AG04450 (cell line): ENCODE results near the gene TXK. TPM values are rescaled to one million over a fixed set of nuclear protein-coding genes. Genes with fewer than 3 reads are reported as not detected.
A peak's percentile ranks its signal among the peaks of the same experiment; 100 is the strongest.

Source experiments
- CTCF ChIA-PET: fragments of 300-600, 350-600 bp; formaldehyde crosslinking; extraction: SDS; loops from one replicate; lab custom pipeline; 2022; ENCODE audit warnings: antibody characterized with exemption, inconsistent platforms; lab: Charles Lee
- POLR2A ChIA-PET: fragments of 350-600 bp; formaldehyde crosslinking; extraction: SDS; loops from one replicate; lab custom pipeline; 2021; ENCODE audit warnings: antibody characterized with exemption, inconsistent platforms; lab: Yijun Ruan, JAX
- DNase-seq: peaks from one replicate; pipeline ENCODE4 v3.0.0-alpha.2; 2011; ENCODE audit warnings: low read depth, low spot score
- H3K27ac ChIP-seq: one replicate; pipeline ENCODE4 v1.5.1; 2012; ENCODE audit warnings: low read depth, low read length, control low read depth
- H3K27me3 ChIP-seq: one replicate; pipeline ENCODE4 v1.6.0; 2012; ENCODE audit warnings: low read length; ENCODE audit not compliant: control insufficient read depth, insufficient read depth
- H3K4me3 ChIP-seq: 2 replicates; pipeline ENCODE4 v1.5.1; 2011; ENCODE audit warnings: mild to moderate bottlenecking, low read depth, low read length, control low read depth
- H3K9me3 ChIP-seq: 2 replicates; pipeline ENCODE4 v1.5.1; 2012; ENCODE audit warnings: low read length; ENCODE audit not compliant: control insufficient read depth, insufficient read depth
- polyA plus RNA-seq: library from polyadenylated mRNA; depleted of rRNA; stranded (reverse); fragments of >200 nt; gene quantifications from 2 replicates; pipeline ENCODE4 v1.2.3, GENCODE V29; 2011
- TF ChIP-seq, protein P1 (sequence below): IDR thresholded peaks from 2 replicates; pipeline ENCODE4 v1.5.1; 2011; ENCODE audit warnings: low read depth, low read length, control low read depth, inconsistent platforms

The TXK gene
- polyA plus RNA-seq, 1 experiment: not detected

DNA sequence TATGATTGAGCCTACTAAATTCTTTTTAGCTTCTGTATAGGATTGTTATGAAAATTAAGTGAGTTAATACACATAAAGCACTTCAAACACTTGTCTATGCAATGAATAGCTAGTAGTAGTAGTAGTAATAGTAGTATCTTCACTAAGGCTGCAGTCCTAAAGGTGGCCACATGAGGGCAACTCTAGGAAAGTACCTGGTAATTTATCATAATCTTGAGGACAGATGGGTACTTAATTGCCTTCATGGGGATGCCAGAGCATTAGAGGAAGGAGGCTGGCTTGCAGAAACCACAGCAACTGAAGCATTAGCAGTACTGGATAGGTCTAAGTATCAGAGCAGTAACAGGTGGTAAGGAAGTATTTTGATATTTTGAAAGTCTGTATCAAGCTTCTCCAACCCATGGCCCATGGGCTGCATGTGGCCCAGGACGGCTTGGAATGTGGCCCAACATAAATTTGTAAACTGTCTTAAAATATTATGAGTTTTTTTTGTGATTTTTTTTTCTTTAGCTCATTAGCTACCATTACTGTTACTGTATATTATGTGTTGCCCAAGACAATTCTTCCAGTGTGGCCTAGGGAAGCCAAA is 100.1 kb downstream of the TXK start:
- Histone ChIP-seq H3K9me3 (no peaks in the 10 kb centered on the region), H3K27me3 (no peaks in the 10 kb centered on the region), H3K27ac (no peak overlapping the region), H3K4me3 (no peak overlapping the region)
- POLR2A ChIA-PET: no interaction called here
- TF ChIP-seq, protein P1, sequence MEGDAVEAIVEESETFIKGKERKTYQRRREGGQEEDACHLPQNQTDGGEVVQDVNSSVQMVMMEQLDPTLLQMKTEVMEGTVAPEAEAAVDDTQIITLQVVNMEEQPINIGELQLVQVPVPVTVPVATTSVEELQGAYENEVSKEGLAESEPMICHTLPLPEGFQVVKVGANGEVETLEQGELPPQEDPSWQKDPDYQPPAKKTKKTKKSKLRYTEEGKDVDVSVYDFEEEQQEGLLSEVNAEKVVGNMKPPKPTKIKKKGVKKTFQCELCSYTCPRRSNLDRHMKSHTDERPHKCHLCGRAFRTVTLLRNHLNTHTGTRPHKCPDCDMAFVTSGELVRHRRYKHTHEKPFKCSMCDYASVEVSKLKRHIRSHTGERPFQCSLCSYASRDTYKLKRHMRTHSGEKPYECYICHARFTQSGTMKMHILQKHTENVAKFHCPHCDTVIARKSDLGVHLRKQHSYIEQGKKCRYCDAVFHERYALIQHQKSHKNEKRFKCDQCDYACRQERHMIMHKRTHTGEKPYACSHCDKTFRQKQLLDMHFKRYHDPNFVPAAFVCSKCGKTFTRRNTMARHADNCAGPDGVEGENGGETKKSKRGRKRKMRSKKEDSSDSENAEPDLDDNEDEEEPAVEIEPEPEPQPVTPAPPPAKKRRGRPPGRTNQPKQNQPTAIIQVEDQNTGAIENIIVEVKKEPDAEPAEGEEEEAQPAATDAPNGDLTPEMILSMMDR: peak; percentile 50
- DNase-seq: no peak
- CTCF ChIA-PET: interaction anchor here (0.7 to 2.9 kb wide), 8 partner anchors 16 to 112 kb away, joined by 3 to 10 read pairs (median 4); no protein-coding TSS in a partner anchor

DNA sequence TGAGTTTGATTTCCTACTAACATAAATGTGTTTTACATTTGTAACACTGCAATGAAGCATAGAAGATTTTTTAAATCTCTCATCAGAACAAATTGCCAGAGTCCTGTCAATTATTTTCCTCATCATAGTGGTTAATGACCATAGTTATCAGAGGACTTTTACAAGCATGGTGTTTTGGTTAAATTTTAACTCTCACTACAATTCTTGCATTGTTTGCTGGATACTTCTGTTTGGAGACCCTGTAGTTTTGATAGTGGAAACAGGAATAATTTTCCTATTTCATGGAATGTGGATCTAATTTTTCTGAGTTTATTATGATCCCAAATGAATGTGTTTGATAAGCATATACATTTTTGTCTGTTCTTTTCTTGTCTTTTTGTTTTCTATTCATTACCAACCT is 100.6 kb downstream of the TXK start:
- Histone ChIP-seq H3K9me3 (no peaks in the 10 kb centered on the region), H3K4me3 (no peak overlapping the region), H3K27ac (no peak overlapping the region), H3K27me3 (no peaks in the 10 kb centered on the region)
- DNase-seq: no peak
- ChIA-PET POLR2A (no interaction called here), CTCF (interaction anchor here (1.0 to 2.9 kb wide), 5 partner anchors 15 to 112 kb away, joined by 3 to 10 read pairs (median 5); no protein-coding TSS in a partner anchor)
- TF ChIP-seq, protein P1: no peak

DNA sequence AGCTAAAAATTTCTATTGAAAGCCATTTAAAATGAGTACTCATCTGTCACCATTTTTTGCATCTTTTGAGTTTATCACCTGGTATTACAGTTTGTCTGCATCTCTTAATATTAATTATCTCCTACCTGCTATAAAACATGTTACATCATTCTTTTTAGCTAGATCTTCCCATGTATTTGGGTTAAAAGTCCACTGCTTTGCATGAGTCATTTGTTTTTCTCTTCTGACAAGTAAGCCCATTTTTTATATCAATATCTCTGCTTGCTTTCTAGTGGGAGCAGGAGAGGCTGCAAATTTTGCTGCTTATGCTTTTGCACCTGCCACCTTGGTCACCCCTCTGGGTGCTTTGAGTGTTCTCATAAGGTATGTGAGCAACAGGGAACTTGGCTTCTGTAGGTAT is 101.3 kb downstream of the TXK start:
- no peak for DNase-seq
- TF ChIP-seq, protein P1: no peak
- POLR2A ChIA-PET: no interaction called here
- Histone ChIP-seq H3K4me3 (no peak overlapping the region), H3K9me3 (no peaks in the 10 kb centered on the region), H3K27me3 (no peaks in the 10 kb centered on the region), H3K27ac (no peak overlapping the region)
- CTCF ChIA-PET: no interaction called here

DNA sequence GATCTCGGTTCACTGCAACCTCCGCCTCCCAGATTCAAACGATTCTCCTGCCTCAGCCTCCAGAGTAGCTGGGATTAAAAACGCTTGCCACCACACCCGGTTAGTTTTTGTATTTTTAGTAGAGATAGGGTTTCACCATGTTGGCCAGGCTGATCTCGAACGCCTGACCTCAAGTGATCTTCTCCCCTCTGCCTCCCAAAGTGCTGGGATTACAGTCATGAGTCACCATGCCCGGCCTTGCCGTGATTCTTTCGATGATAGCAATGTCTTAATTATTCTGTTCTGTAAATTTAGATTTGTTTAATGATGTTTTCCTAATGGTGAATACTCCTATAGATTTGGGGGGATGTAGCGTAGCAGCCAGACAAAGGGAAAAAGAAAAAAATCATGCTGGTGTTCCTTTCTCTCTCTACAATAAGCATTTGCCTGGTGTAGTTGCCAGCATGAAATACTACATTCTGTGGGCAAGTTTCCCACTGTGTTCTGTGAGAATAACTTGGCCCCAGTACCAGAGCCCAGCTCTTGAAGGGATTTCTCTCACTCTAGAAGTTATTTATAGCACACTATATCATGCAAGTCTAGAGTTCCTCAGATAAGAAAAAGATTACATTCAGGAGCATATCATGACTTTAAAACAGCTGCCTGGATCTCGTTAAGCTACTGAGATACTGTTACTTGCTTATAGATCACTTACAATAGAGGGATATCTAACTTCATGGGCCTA is 102.1 kb downstream of the TXK start:
- no peak for DNase-seq
- ChIA-PET CTCF (no interaction called here), POLR2A (no interaction called here)
- Histone ChIP-seq H3K4me3 (no peak overlapping the region), H3K9me3 (no peaks in the 10 kb centered on the region), H3K27ac (no peak overlapping the region), H3K27me3 (no peaks in the 10 kb centered on the region)
- TF ChIP-seq, protein P1: no peak

DNA sequence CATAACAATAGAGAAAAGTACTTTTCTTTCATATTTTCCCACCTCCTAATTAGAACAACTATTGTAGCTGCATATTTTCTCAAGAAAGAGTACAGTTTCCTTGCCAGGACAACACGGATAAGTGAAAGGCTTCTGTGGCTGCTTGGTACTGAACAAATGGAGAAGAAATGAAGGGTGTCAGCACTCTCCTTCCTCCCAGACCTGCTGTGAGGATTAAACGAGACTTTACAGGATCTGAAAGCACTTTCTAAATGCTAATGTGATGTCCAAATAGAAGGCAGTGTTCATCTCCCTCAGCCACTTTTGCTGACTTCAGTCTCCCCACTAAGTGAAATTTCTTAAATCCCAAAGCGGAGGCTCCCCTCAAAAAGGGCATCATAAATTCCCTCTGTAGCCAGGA is 103.6 kb downstream of the TXK start:
- POLR2A ChIA-PET: no interaction called here
- CTCF ChIA-PET: no interaction called here

More for the DNA sequence above, 103.6 kb downstream of the TXK start:
- no peak for DNase-seq
- Histone ChIP-seq H3K27ac (no peak overlapping the region), H3K4me3 (no peak overlapping the region), H3K9me3 (no peaks in the 10 kb centered on the region), H3K27me3 (no peaks in the 10 kb centered on the region)
- TF ChIP-seq, protein P1: no peak
